Thyroid gland (tissue), 4 donors: Measurements from ENCODE around the gene LRRC37A3. TPM values are rescaled to one million over a fixed set of nuclear protein-coding genes. Genes with fewer than 3 reads are reported as not detected.
"Not testable (repeated sequence)": the region's sequence is repeated elsewhere in the genome, so short reads cannot be mapped to it uniquely, and the experiment has no call there.

Experiments
- DNase-seq, 2 donors: peaks; one replicate each; pipeline ENCODE4 v3.0.0-alpha.2; 2019
- H3K27ac ChIP-seq, 3 donors: fragments of 200-600 bp; sonication (generic); 1 replicate in 2 of 3; 2 replicates in 1 of 3; pipeline ENCODE4 v1.5.1; 2016 to 2019; ENCODE audit warnings: mild to moderate bottlenecking in 1 of 3, moderate library complexity in 1 of 3
- H3K27me3 ChIP-seq: fragments of 200-600 bp; sonication (generic); one replicate; pipeline ENCODE4 v1.5.1; 2019
- H3K36me3 ChIP-seq, 2 donors: fragments of 200-600 bp; sonication (generic); one replicate each; pipeline ENCODE4 v1.5.1; 2016 to 2019
- H3K4me1 ChIP-seq, 2 donors: fragments of 200-600 bp; sonication (generic); one replicate each; pipeline ENCODE4 v1.5.1; 2017 to 2019
- H3K4me3 ChIP-seq, 3 donors: fragments of 200-600 bp; sonication (generic); replicated peaks in 1 of 3; 1 replicate in 2 of 3; 2 replicates in 1 of 3; pipeline ENCODE4 v1.5.1; 2016; ENCODE audit warnings: mild to moderate bottlenecking in 1 of 3
- H3K9me3 ChIP-seq: fragments of 200-600 bp; sonication (generic); one replicate; pipeline ENCODE4 v1.5.1; 2017
- POLR2A ChIP-seq, 2 donors: fragments of 450-650 bp; IDR thresholded peaks; one replicate each; pipeline ENCODE4 v1.6.1; 2017; ENCODE audit warnings: antibody characterized with exemption in 2 of 2, mild to moderate bottlenecking in 2 of 2, moderate library complexity in 1 of 2
- WGBS, 2 donors: methylation state at CpG; one replicate each; pipeline ENCODE4 v1.1.5; 2017; 5-methylcytosine and 5-hydroxymethylcytosine counted together
- intact Hi-C: fragments of 100-400 bp; cut with DNase I; formaldehyde crosslinking; loops from one replicate; pipeline ENCODE4 v1.15.1; 2023
- total RNA-seq, 4 donors: library from RNA; depleted of rRNA; stranded (reverse); fragments of >200 nt; gene quantifications; one replicate each; pipeline ENCODE4 v1.2.3, GENCODE V29; 2016
- TF ChIP-seq, protein P1 (sequence below), 6 experiments: fragments of 200-600 bp in 3 of 6; fragments of 450-650 bp in 3 of 6; sonication (generic) in 3 of 6; IDR thresholded peaks; one replicate each; pipeline ENCODE4 v1.5.1; 2016 to 2019; ENCODE audit warnings: antibody characterized with exemption in 6 of 6, mild to moderate bottlenecking in 2 of 6, inconsistent platforms in 1 of 6, moderate library complexity in 1 of 6

LRRC37A3 gene
- total RNA-seq = 10 to 100 TPM in 3 of 4 donors, 1 to 10 TPM in 1; 9.2 to 20.3 (median 12.8) TPM

DNA sequence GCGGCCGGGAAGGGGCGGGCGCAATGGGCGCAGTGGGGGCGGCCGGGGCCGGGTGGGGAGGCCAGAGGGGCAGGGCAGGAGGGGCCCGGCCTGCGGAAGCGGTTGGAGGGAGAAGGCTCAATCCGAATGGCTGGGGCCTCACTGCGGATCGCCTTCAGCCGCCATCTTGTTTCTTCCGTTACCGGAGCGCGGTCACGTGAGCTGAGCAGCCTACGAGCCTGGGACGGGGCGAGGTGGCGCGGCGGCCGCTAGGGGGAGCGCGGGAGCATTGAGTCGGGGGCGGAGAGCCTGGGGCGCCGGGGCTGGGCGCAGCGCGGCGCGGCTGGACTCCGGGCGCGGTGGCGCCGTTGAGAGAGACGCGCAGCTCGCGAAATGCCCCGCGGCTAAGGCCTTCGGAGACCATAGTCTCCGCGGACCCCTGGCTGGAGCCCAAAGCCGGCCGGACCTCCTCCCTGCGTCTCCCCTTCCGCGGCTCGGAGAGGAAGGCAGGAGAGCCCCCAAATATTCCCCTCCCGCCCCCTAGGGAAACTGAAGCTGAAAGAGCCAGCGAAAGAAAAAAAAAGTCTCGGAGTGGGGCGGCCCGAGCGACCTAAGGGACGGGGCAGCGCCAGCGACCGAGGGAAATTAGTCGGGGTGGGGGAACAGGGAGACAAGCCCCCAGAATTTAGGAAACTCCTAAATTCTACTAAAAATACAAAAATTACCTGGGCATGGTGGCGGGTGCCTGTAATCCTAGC, at the start of gene LRRC37A3:
Gene LRRC37A3, minus strand, starts transcription at position 190 of the 737 bp plus-strand sequence. CDS start 22,221 bp downstream, outside the sequence.
- H3K27ac ChIP-seq = peak within 1 kb of the TSS; percentile 78 to 98 (median 94)
- H3K36me3 ChIP-seq, intact Hi-C loops, H3K4me1 ChIP-seq, H3K27me3 ChIP-seq, H3K9me3 ChIP-seq: not testable (repeated sequence)
- TF ChIP-seq, protein P1, sequence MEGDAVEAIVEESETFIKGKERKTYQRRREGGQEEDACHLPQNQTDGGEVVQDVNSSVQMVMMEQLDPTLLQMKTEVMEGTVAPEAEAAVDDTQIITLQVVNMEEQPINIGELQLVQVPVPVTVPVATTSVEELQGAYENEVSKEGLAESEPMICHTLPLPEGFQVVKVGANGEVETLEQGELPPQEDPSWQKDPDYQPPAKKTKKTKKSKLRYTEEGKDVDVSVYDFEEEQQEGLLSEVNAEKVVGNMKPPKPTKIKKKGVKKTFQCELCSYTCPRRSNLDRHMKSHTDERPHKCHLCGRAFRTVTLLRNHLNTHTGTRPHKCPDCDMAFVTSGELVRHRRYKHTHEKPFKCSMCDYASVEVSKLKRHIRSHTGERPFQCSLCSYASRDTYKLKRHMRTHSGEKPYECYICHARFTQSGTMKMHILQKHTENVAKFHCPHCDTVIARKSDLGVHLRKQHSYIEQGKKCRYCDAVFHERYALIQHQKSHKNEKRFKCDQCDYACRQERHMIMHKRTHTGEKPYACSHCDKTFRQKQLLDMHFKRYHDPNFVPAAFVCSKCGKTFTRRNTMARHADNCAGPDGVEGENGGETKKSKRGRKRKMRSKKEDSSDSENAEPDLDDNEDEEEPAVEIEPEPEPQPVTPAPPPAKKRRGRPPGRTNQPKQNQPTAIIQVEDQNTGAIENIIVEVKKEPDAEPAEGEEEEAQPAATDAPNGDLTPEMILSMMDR (IDR thresholded peaks at IDR 0.05) = peak; percentile 27 to 98 (median 95)
- TF ChIP-seq POLR2A (IDR thresholded peaks at IDR 0.05) = peak; percentile 36 to 92
- peak; percentile 98 for DNase-seq
- whole genome bisulfite sequencing, 2 donors = 3% methylated on average over 29 of the region's 70 CpGs
- peak within 1 kb of the TSS in 2 of 3 donors; percentile 62 to 82 for H3K4me3 ChIP-seq

DNA sequence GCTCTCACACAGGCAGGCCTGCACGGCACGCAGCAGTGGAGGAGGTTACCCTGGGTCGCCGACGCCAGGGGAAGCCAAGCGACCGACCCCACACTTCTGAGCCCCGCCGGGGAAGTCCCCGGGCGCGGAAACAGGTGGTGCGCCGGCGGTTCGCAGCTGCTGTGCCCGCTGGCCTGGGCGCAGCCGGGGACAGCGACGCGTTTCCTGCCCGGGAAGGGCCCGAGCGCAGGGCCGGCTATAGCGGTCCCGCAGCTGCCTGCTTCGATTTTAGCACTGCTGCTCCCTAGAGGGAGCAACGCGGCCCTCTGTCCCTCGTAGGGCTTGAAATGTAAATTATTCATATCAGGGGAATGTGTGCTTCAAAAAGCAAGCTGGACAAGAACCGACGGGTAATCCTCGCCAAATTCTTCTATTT, 46.6 kb upstream of the LRRC37A3 start:
- Histone ChIP-seq H3K27ac (peak overlapping the region; percentile 54 to 71 (median 69)), H3K4me3 (peak overlapping the region in 1 of 3 donors; percentile 8)
- DNase-seq = peak; percentile 73 to 78
- WGBS, 2 donors = 2 to 3% methylated on average over 7 to 18 of the region's 35 CpGs
- H3K4me1 ChIP-seq, H3K9me3 ChIP-seq, intact Hi-C loops, H3K27me3 ChIP-seq, H3K36me3 ChIP-seq: not testable (repeated sequence)
- TF ChIP-seq POLR2A (IDR thresholded peaks at IDR 0.05) = peak in 1 of 2 donors; percentile 39
- TF ChIP-seq, protein P1 (IDR thresholded peaks at IDR 0.05) = peak in 2 of 6 experiments; percentile 26 to 31

DNA sequence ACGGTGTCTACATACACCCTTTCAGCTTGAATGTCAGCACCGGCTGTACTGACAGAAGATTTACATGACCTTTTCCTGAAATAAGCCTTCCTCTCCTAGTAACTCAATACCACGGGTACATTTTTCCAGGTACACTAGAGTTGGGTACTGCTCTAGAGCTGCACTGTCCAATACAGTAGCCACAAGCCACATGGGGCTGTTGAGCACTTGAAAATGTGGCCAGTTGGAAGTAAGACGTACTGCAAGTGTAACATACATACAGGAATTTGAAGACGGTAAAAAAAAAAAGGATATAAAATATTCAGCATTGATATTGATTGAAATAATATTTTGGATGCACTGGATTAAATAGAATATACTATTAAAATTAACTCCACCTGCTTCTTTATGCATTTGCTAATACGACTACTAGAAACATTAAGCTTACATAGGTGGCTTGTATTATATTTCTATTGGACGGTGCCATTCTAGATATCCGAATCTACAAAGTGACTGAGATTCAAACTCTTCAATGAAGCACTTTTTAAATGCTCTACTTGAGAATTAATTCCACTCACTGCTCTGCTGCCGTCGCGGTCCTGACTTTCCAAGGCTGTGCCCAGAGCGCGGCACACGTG, 46.1 kb upstream of the LRRC37A3 start:
- DNase-seq, H3K27me3 ChIP-seq, intact Hi-C loops, H3K9me3 ChIP-seq, H3K4me1 ChIP-seq, H3K36me3 ChIP-seq: not testable (repeated sequence)
- WGBS, 2 donors = 42 to 56% methylated on average over 11 to 14 of the region's 14 CpGs
- Histone ChIP-seq H3K4me3 (peak overlapping the region in 1 of 3 donors; percentile 8), H3K27ac (peak overlapping the region; percentile 54 to 71 (median 69))

DNA sequence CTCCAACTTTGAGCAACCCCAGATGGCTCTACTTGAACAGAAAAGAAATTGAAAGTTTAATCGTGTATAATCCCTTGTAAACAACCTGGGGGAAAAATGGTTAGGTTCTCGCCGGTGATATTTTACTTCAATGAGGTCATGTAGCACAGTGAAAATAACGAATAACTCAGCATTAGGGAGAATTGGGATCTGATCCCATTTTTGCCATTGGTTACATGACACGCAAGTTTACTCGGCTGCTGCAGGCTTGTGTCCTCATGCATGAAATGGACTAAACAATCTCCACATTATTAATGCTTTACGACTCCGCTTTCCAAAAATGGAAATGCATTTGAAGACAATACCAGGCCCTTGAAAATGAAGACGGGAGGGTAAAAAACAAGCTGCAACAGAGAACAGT, 45.5 kb upstream of the LRRC37A3 start:
- intact Hi-C loops = no loop called here
- TF ChIP-seq, protein P1 (IDR thresholded peaks at IDR 0.05) = no peak
- TF ChIP-seq POLR2A (IDR thresholded peaks at IDR 0.05) = no peak
- Histone ChIP-seq H3K27ac (no peak overlapping the region), H3K36me3 (no peaks in the 10 kb centered on the region), H3K4me1 (peaks cover 4 to 6% of the 10 kb centered on the region in 2 donors), H3K27me3 (no peaks in the 10 kb centered on the region), H3K9me3 (no peaks in the 10 kb centered on the region), H3K4me3 (no peak overlapping the region)
- no peak for DNase-seq
- WGBS, 2 donors = 87 to 90% methylated on average over 9 of the region's 9 CpGs

DNA sequence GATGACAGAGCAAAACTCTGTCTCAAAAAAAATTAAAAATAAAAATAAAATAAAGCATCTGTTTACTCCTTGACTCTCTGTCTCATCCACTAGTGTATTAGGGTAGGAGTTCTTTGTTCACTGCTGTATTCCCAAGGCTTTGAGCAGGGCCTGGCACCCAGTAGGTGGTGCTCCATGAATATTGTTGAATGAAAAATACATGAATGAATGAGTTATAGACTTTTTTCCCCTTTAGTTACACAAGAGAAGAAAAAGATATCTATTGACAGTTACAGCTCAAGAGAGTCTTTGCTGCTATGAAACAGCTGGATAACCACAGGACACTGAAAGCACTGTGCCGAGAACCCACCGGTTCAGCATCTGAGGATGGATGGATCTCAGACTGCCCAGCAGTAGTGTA, 44.5 kb upstream of the LRRC37A3 start:
- 94 to 98% methylated on average over 2 of the region's 2 CpGs for WGBS, 2 donors
- H3K27ac ChIP-seq, H3K4me3 ChIP-seq, H3K9me3 ChIP-seq, DNase-seq, H3K36me3 ChIP-seq, H3K27me3 ChIP-seq, intact Hi-C loops, H3K4me1 ChIP-seq: not testable (repeated sequence)
